HG03108 (cell line): ENCODE data around the gene TGFB1.
A peak's percentile ranks its signal among the peaks of the same experiment; 100 is the strongest.
"Not testable (repeated sequence)": the region's sequence is repeated elsewhere in the genome, so short reads cannot be mapped to it uniquely, and the experiment has no call there.

Experiments
- ATAC-seq: cut with Tn5 transposase; IDR thresholded peaks from one replicate; pipeline ENCODE4 v1.9.1; 2021; ENCODE audit warnings: moderate library complexity; ENCODE audit not compliant: unreplicated experiment

The TGFB1 gene

GRCh38 chr19:41371119-41371518 is 17.4 kb upstream of the TGFB1 start:
- ATAC-seq: not testable (repeated sequence)

- ATAC-seq: no peak
These were observed 16.0 kb upstream of the TGFB1 start for GRCh38 chr19:41369769-41370168.

- no peak for ATAC-seq
These were observed 14.2 kb upstream of the TGFB1 start for GRCh38 chr19:41367848-41368301.

GRCh38 chr19:41366089-41366488 is 12.4 kb upstream of the TGFB1 start:
- no peak for ATAC-seq

GRCh38 chr19:41364524-41365391 is 11.0 kb upstream of the TGFB1 start:
- peak; percentile 1 for ATAC-seq

GRCh38 chr19:41363753-41364523 is 10.2 kb upstream of the TGFB1 start, which contains the start of gene B9D2:
B9D2 (minus strand) TSS chr19:41364149; CDS start chr19:41363519, 630 bp downstream.
- ATAC-seq: peak; percentile 80

GRCh38 chr19:41363371-41363752 is 9.6 kb upstream of the TGFB1 start:
- no peak for ATAC-seq

GRCh38 chr19:41362143-41362847 is 8.6 kb upstream of the TGFB1 start:
- ATAC-seq: no peak

GRCh38 chr19:41359741-41360140 is 6.0 kb upstream of the TGFB1 start:
- ATAC-seq: no peak

GRCh38 chr19:41357746-41358145 is 4.0 kb upstream of the TGFB1 start:
- ATAC-seq: no peak

- ATAC-seq: no peak
These were observed 3.4 kb upstream of the TGFB1 start for GRCh38 chr19:41356984-41357739.

- no peak for ATAC-seq
These were observed 2.1 kb upstream of the TGFB1 start for GRCh38 chr19:41355802-41356201.

- ATAC-seq: no peak
These were observed 1.3 kb upstream of the TGFB1 start for GRCh38 chr19:41355035-41355434.

GRCh38 chr19:41354343-41354953 is 726 bp upstream of the TGFB1 start:
- ATAC-seq: no peak

- ATAC-seq: no peak
These were observed 885 bp downstream of the TGFB1 start for GRCh38 chr19:41352609-41353465.

GRCh38 chr19:41352279-41352608 is 1.5 kb downstream of the TGFB1 start:
- no peak for ATAC-seq

- peak; percentile 33 for ATAC-seq
These were observed 2.1 kb downstream of the TGFB1 start for GRCh38 chr19:41351339-41352245.

GRCh38 chr19:41350735-41351338 is 2.9 kb downstream of the TGFB1 start:
- no peak for ATAC-seq
